ENCODE measurements around the gene NOTUM. TPM values are rescaled to one million over a fixed set of nuclear protein-coding genes. Genes with fewer than 3 reads are reported as not detected.

NOTUM gene
- polyA plus RNA-seq, 3 donors: 1.3 to 2.1 (median 2.0) TPM

- DNase-seq (ENCODE audit: low read depth in 3 of 3, low spot score in 2 of 3): no peak
Observed at GRCh38 chr17:81940538-81941483, 20.2 kb downstream of the NOTUM start.

GRCh38 chr17:81939881-81940385 lies 21.1 kb downstream of the NOTUM start:
- DNase-seq (ENCODE audit: low read depth in 3 of 3, low spot score in 2 of 3): no peak

GRCh38 chr17:81939218-81939617 lies 21.8 kb downstream of the NOTUM start:
- DNase-seq (ENCODE audit: low read depth in 3 of 3, low spot score in 2 of 3): no peak

- DNase-seq (ENCODE audit: low read depth in 3 of 3, low spot score in 2 of 3): no peak
Observed at GRCh38 chr17:81935709-81936084, 25.3 kb downstream of the NOTUM start.

- DNase-seq (ENCODE audit: low read depth in 3 of 3, low spot score in 2 of 3): no peak
Observed at GRCh38 chr17:81934850-81935708, 25.9 kb downstream of the NOTUM start.

- DNase-seq (ENCODE audit: low read depth in 3 of 3, low spot score in 2 of 3): no peak
Observed at GRCh38 chr17:81934098-81934757, 26.8 kb downstream of the NOTUM start.

- no peak for DNase-seq (ENCODE audit: low read depth in 3 of 3, low spot score in 2 of 3)
Observed at GRCh38 chr17:81933178-81933699, 27.7 kb downstream of the NOTUM start.

GRCh38 chr17:81932333-81932983 lies 28.5 kb downstream of the NOTUM start:
- DNase-seq (ENCODE audit: low read depth in 3 of 3, low spot score in 2 of 3): no peak

- no peak for DNase-seq (ENCODE audit: low read depth in 3 of 3, low spot score in 2 of 3)
Observed at GRCh38 chr17:81931557-81932332, 29.2 kb downstream of the NOTUM start.

GRCh38 chr17:81931189-81931556 lies 29.8 kb downstream of the NOTUM start:
- DNase-seq (ENCODE audit: low read depth in 3 of 3, low spot score in 2 of 3): no peak

GRCh38 chr17:81930142-81931125 lies 30.6 kb downstream of the NOTUM start:
- DNase-seq (ENCODE audit: low read depth in 3 of 3, low spot score in 2 of 3): no peak

- no peak for DNase-seq (ENCODE audit: low read depth in 3 of 3, low spot score in 2 of 3)
Observed at GRCh38 chr17:81929253-81930141, 31.5 kb downstream of the NOTUM start.

GRCh38 chr17:81928544-81929252 lies 32.3 kb downstream of the NOTUM start:
- no peak for DNase-seq (ENCODE audit: low read depth in 3 of 3, low spot score in 2 of 3)

- DNase-seq (ENCODE audit: low read depth in 3 of 3, low spot score in 2 of 3): peak; percentile 75 to 90 (median 89)
Observed at GRCh38 chr17:81927653-81928543, 33.1 kb downstream of the NOTUM start, which contains the start of gene MAFG. MAFG (minus strand) TSS chr17:81927735; CDS start chr17:81923185, 4,550 bp downstream.

GRCh38 chr17:81927152-81927652 lies 33.8 kb downstream of the NOTUM start:
- no peak for DNase-seq (ENCODE audit: low read depth in 3 of 3, low spot score in 2 of 3)
